NCI-H446 treated with DMSO at 0.1 percent for 48 hours (cell line): ENCODE results near the gene CAMK1D.
"Not testable (repeated sequence)": the region's sequence is repeated elsewhere in the genome, so short reads cannot be mapped to it uniquely, and the experiment has no call there.

Experiments used
- DNase-seq: peaks from one replicate; lab custom pipeline; 2025; lab: John Stamatoyannopoulos, UW

CAMK1D gene

DNA sequence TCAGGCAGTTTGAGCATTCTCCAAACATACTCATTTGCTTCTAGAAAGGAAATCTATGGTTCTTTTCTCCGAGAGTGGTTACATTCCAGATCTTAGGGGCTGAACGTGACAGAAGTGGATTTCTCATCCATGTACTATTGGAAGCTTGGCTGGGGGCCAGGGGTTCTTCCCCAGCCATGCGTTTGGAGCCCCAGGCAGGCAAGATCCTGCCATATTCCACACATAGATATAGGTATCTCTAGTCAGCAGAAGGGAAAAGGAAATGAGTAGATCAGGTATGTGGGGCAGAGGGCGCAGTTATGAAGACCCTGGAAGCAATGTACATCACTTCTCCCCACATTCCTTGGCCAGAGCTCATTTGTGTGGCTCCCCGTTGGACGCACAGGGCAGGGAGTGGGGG, 352.3 kb downstream of the CAMK1D start:
- DNase-seq = no peak

DNA sequence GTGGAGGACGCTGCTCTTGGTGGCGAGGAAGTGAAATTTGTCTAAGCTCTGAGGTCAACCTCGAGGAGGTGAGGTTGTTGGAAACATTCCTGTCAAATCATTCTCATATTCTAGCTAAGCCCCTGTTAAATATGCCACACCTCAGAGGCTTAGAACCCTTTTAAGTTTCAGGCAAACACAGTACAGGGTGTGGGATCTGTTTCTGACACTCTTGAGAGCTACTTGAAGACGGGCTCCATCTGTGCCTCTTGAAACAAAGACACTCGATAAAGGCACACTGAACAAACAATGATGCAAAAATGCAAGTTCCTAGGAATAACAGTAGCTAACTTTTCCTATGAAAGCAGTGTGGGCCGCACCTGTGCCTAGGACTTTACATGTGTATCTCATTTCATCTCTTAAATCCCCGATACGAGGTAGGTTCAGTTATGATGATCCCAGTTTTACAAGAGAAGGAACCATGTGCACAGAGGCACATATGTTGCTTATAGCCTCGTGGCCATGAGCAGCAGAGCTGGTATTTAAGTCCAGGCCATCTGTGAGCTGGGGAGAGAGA, 352.9 kb downstream of the CAMK1D start:
- no peak for DNase-seq

GRCh38 chr10:12703126-12703525, 353.8 kb downstream of the CAMK1D start:
- DNase-seq = no peak

DNA sequence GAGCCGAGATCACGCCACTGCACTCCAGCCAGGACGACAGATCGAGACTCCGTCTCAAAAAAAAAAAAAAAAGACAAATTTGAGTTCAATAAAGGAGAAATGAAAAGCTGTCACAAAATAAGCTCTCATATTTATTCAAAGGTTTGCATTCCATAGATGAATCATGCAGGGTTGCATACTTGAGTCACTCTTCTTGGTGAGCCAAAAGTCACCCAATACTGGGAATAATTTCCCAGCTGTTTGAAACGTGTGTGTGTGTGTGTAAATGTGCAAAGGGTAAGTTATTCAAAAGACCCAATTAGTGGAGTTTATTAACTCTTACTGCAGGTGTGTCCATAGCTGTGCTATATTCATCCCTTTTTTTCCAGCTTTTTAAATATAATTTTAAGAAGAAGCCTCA, 354.5 kb downstream of the CAMK1D start:
- no peak for DNase-seq

DNA sequence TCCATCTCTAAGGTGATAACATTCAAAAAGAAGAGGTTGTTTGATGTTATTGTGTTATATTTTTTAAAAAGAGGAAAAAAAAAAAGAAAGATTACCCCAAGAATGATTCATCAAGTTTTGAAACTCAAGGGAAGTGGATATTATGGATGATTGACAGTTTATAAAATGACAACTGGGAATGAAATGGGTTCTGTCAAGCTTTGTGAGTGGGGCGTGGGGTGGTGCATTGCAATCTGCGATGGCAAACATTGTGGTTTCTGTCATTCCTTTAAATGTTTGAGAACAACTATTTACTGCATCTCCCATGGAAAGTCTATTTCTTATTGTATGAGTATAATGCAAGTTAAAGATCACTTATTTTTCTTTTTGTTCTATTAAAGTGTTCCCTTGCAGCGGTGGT, 355.1 kb downstream of the CAMK1D start:
- no peak for DNase-seq

DNA sequence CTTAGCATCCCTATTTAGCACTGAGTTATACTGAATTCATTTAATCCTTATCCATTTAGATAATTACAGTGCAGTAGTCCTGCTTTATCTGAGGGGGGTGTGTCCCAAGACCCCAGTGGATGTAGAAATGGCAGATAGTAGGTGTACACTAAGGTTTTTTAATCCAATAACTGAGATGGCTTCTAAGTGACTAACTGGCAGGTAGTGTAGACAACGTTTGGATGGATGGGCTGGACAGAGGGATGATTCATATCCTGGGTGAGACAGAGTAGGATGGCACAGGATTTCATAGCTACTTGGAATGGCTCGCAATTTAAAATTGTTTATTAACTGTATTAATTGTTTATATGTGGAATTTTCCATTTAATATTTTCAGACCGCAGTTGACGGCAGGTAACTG, 356.6 kb downstream of the CAMK1D start:
- no peak for DNase-seq

GRCh38 chr10:12707461-12708185, 358.3 kb downstream of the CAMK1D start:
- peak; percentile 33 for DNase-seq

- no peak for DNase-seq
These were observed 359.7 kb downstream of the CAMK1D start for GRCh38 chr10:12709000-12709401.

GRCh38 chr10:12709521-12709963, 360.2 kb downstream of the CAMK1D start:
- DNase-seq = no peak

- no peak for DNase-seq
These were observed 360.8 kb downstream of the CAMK1D start for GRCh38 chr10:12710157-12710556.

DNA sequence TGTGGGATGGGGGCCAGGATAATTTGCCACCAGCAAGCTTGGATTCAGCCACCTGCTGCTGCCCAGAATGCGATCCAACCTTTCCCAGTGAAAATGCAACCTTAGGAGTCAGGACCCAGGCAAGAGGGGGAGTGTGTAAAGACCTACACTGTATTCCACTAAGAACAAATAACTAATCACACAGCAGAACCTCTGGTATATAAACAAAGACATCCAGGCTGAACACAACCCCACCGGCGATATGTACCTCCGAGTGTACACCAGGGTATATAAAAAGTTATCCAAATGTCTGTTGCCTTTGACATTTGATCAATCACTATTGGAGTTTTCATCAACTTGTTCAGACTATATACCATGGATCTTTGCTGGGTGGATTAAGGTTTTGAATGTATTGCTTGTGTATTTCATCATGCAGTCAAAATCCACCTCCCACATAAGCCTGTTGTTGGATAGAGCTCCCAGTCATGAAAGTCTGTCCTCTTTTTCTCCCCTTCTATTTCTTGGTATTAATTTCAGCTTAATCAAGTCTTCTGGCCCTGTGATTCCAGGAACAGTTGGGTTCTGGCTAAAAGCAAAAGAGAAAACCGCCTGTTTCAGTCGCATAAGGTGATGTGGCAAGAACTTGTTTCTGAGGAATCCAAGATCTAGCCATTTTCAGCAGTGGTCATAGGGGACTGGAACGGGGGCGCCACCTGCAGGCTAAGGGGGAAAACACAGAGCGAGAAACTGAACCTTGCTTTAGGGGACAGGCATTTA, 361.4 kb downstream of the CAMK1D start:
- DNase-seq = peak; percentile 39

DNA sequence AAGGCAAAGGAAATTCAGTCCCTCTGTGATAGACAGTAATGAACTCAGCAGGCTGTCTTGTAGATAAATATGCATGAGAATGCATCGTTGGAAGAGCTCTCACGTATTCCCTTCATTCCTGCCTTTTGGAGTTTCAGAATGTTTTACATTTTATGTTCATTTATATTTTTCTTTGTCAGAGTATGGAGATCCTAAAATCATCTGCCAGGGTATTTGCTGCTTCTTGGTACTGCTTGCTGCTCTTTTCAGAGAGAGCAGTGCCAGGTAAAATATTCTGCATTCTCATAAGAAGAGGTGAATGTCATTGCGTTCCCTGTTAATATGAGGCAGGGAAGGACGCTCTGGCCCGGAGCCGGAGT, 362.0 kb downstream of the CAMK1D start:
- DNase-seq = no peak

- DNase-seq = no peak
These were observed 363.1 kb downstream of the CAMK1D start for GRCh38 chr10:12712293-12712983.

DNA sequence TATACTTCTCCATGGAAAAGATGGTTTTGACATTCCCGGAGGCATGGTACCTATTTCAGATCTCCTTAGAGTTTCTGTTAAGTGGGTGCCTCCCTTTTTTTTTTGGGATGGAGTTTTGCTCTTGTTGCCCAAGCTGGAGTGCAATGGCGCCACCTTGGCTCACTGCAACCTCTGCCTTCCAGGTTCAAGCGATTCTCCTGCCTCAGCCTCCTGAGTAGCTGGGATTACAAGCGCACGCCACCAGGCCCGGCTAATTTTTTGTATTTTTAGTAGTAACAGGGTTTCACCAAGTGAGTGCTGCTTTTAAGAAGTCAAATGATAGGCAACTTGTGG, 363.6 kb downstream of the CAMK1D start:
- not testable (repeated sequence) for DNase-seq

DNA sequence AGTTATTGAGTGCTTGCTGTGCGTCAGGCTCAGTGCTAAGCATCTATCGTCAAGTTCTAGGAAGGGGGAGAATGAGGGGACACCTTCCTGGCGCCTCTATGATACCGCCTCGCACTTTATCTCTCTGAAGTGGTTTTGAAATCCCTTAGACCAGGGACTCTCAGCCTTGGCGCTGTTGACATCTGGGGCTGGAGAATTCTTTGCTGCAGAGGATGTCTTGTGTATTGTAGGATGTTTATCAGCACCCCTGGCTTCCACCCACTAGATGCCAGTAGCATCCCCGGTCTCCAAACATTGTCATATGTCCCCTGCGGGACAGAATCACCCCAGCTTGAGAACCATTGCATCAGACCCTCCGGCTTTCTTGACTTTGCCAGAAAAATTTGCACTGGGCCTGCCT, 366.7 kb downstream of the CAMK1D start:
- DNase-seq = no peak

DNA sequence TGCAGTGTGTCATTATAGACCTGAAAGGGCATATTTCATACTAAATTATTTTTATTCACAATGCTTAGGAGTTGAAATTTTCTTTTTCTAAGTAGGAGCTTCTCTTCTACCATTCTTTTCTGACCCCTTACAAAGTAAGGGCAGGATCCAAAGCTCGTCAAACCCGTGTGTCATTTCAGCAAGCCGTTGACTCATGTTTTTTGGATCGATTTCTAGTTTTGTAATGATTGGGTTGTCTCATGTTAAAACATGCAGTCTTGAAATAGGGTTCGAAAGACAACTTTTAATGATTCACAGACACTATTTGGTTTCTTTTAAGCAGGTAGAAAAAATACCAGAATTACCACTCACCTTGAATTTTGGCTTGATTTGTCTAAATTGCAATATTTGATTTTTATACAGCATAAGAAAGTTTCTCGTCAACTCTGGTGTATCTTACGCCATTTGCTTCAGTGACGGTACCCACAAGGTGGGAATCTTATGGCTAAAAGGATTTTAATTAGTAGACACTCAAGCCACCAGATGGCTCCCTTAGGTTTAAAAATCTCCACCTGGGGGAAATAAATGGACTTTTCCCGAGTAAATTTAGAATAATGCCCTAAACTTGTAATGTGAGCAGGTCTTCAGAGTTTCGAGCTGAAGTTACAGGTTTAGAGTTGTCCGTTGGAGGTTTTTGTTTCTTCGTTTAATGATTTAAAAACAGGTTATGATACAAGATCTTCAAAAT, 368.8 kb downstream of the CAMK1D start:
- no peak for DNase-seq

- no peak for DNase-seq
These were observed 370.0 kb downstream of the CAMK1D start for GRCh38 chr10:12719365-12719764.

DNA sequence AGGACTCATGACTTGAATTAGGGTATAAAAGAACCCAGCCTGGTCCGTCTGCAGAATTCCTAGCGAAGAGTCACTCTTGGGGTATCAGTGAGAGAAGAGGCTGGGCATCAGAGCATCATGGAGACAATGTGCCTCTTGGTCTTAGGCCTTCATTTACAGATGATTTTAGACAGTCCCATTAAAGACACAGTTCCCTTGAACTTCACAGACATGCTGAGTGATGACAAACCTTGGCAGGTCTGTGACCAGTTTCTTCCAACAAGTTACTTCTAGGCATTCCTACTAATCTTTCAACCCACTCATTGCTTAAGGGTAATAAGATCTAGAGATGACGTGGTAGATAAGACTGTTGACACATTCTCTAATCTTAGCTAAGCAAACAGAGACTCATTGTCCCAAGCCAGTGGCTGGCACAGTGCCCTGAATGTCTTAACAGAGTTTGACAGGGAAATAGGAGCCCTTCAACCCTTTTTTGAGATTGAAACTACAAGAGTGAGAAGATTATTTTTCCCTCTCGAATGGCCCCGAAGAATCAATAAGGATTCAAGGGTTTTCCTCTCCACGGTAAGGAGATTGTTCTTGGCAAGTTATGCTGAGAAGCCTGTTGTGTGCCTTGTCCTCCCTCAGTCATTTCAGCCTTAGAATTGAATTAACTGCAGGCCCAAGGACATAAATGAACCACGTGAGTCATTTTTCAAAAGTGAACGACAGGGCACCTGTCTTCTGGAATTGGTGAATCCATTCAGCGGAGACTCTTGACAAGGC, 371.1 kb downstream of the CAMK1D start:
- DNase-seq = no peak

- DNase-seq = no peak
These were observed 372.0 kb downstream of the CAMK1D start for GRCh38 chr10:12721334-12721733.

DNA sequence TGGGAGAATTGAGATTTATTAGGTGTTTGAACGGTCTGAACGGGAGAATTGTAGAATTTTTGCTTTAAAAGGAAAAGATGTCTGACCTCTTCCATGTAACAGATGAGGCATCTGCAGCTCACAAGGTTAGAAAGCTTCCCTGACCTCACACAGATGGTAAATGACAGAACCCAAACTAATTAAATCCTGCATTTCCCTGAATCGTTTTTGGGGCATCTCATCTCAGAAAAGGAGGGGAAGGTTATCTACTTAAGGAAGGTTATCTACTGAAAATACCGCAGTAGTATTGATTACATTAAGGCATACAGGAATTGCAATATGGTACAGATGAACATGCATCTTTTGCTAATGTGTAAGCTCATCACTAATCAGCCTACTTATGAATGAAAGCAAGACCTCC, 373.9 kb downstream of the CAMK1D start:
- DNase-seq = no peak

DNA sequence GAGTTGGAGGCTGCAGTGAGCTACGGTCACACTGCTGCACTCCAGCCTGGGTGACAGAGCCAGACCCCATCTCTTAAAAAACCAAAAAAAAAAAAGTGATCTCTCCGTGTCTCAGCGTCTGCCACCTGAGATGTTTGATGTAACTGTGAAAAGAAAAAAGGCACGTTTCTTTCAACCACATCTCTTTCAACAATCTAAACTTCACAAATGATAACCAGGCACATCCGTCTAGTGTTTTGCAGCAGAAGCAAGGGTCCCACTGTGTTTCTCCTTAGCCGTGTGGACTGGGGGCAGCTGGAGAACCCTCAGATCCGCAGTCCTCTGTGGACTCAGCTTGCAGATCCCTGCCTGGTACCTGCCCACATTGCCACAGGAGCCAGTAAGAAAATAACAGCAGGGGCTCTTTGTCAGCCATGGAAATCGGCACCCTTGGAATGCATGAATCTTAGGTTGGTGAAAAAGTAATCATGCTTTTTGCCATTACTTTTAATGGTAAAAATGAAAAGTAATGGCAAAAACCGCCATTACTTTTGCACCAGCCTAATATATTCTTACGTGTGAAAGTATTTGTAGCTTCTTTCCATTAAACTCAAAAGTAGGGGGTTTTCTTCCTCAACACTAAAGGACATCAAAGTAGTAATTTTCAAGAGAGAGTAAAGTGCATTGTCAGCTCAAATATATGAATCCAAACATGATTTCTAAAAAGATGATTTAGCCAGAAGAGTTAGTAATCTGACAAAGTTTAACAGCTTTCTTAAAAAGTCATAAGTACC, 375.6 kb downstream of the CAMK1D start:
- DNase-seq = no peak
